Hepatocyte (in vitro differentiated cells): ENCODE results near the gene LIPT2. TPM values are rescaled to one million over a fixed set of nuclear protein-coding genes. Genes with fewer than 3 reads are reported as not detected.

Experiments used
- DNase-seq: peaks from one replicate; pipeline ENCODE4 v3.0.0-alpha.2; 2016; ENCODE audit warnings: low spot score
- H2AFZ ChIP-seq: fragments of 200-600 bp; sonication (generic); 2 replicates; pipeline ENCODE4 v1.6.0; 2016; ENCODE audit warnings: antibody characterized with exemption, mild to moderate bottlenecking
- H3K27ac ChIP-seq: fragments of 200-600 bp; sonication (generic); 2 replicates; pipeline ENCODE4 v1.5.1; 2016; ENCODE audit warnings: mild to moderate bottlenecking
- H3K27me3 ChIP-seq: fragments of 200-600 bp; sonication (generic); 2 replicates; pipeline ENCODE4 v1.6.1; 2016
- H3K36me3 ChIP-seq: fragments of 200-600 bp; sonication (generic); replicated peaks from 2 replicates; pipeline ENCODE4 v1.5.1; 2016; ENCODE audit warnings: low read depth; ENCODE audit not compliant: insufficient read depth
- H3K4me1 ChIP-seq: fragments of 200-600 bp; sonication (generic); 2 replicates; pipeline ENCODE4 v1.5.1; 2016; ENCODE audit warnings: mild to moderate bottlenecking, moderate library complexity; ENCODE audit not compliant: insufficient read depth
- H3K4me2 ChIP-seq: fragments of 200-600 bp; sonication (generic); 2 replicates; pipeline ENCODE4 v1.6.0; 2016
- H3K4me3 ChIP-seq: fragments of 200-600 bp; sonication (generic); 2 replicates; pipeline ENCODE4 v1.5.1; 2016; ENCODE audit warnings: mild to moderate bottlenecking
- H3K79me2 ChIP-seq: fragments of 200-600 bp; sonication (generic); 2 replicates; pipeline ENCODE4 v1.6.0; 2017; ENCODE audit warnings: mild to moderate bottlenecking
- H3K9me2 ChIP-seq: fragments of 200-600 bp; sonication (generic); replicated peaks from 2 replicates; pipeline ENCODE4 v1.6.0; 2017; ENCODE audit warnings: mild to moderate bottlenecking; ENCODE audit not compliant: insufficient read depth
- H3K9me3 ChIP-seq: fragments of 200-600 bp; sonication (generic); 2 replicates; pipeline ENCODE4 v1.5.1; 2016; ENCODE audit warnings: low read depth, mild to moderate bottlenecking
- H4K20me1 ChIP-seq: fragments of 200-600 bp; sonication (generic); 2 replicates; pipeline ENCODE4 v1.6.0; 2016; ENCODE audit warnings: mild to moderate bottlenecking; ENCODE audit not compliant: insufficient read depth, poor library complexity, severe bottlenecking
- EZH2 ChIP-seq: fragments of 200-600 bp; sonication (generic); IDR thresholded peaks from 2 replicates; pipeline ENCODE4 v1.6.1; 2016; ENCODE audit warnings: antibody characterized with exemption, mild to moderate bottlenecking, borderline replicate concordance
- EZH2phosphoT487 ChIP-seq: fragments of 200-600 bp; sonication (generic); IDR thresholded peaks from one replicate; pipeline ENCODE4 v1.6.1; 2018; ENCODE audit warnings: antibody characterized with exemption, mild to moderate bottlenecking, low read depth, moderate library complexity; ENCODE audit not compliant: unreplicated experiment, severe bottlenecking
- WGBS: methylation state at CpG from one replicate; pipeline ENCODE4 v1.1.6; 2016; ENCODE audit warnings: low lambda C conversion rate; ENCODE audit errors: missing lambda C conversion rate; 5-methylcytosine and 5-hydroxymethylcytosine counted together
- polyA plus RNA-seq: library from polyadenylated mRNA; unstranded; fragments of >200 nt; fragmentation: Nextera tagmentation; extraction: Ambion mirVana; gene quantifications from 2 replicates; pipeline ENCODE4 v1.2.1, GENCODE V29; 2016
- total RNA-seq: library from RNA; depleted of rRNA; stranded (reverse); fragments of >200 nt; gene quantifications from 2 replicates; pipeline ENCODE4 v1.2.3, GENCODE V29; 2014
- TF ChIP-seq, protein P1 (sequence below): fragments of 200-600 bp; sonication (generic); IDR thresholded peaks from 2 replicates; pipeline ENCODE4 v1.5.1; 2016; ENCODE audit warnings: antibody characterized with exemption, mild to moderate bottlenecking; ENCODE audit not compliant: poor library complexity

LIPT2 gene
- total and polyA plus RNA-seq, 2 experiments from 2014 or later: 9.2 to 14.3 TPM

GRCh38 chr11:74464746-74465145, 28.8 kb downstream of the LIPT2 start:
- TF ChIP-seq, protein P1, sequence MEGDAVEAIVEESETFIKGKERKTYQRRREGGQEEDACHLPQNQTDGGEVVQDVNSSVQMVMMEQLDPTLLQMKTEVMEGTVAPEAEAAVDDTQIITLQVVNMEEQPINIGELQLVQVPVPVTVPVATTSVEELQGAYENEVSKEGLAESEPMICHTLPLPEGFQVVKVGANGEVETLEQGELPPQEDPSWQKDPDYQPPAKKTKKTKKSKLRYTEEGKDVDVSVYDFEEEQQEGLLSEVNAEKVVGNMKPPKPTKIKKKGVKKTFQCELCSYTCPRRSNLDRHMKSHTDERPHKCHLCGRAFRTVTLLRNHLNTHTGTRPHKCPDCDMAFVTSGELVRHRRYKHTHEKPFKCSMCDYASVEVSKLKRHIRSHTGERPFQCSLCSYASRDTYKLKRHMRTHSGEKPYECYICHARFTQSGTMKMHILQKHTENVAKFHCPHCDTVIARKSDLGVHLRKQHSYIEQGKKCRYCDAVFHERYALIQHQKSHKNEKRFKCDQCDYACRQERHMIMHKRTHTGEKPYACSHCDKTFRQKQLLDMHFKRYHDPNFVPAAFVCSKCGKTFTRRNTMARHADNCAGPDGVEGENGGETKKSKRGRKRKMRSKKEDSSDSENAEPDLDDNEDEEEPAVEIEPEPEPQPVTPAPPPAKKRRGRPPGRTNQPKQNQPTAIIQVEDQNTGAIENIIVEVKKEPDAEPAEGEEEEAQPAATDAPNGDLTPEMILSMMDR: no peak
- TF ChIP-seq EZH2phosphoT487: no peak
- TF ChIP-seq EZH2: no peak
- Histone ChIP-seq H3K4me3 (no peak overlapping the region), H3K36me3 (no peaks in the 10 kb centered on the region), H3K4me1 (peaks cover 43% of the 10 kb centered on the region), H4K20me1 (no peaks in the 10 kb centered on the region), H3K9me2 (no peaks in the 10 kb centered on the region), H2AFZ (no peak overlapping the region), H3K4me2 (peak overlapping the region; percentile 95), H3K79me2 (peaks cover 26% of the 10 kb centered on the region), H3K27ac (peak overlapping the region; percentile 80), H3K27me3 (no peaks in the 10 kb centered on the region), H3K9me3 (no peaks in the 10 kb centered on the region)
- no peak for DNase-seq
- WGBS: 93% methylated on average over 1 of the region's 1 CpG

DNA sequence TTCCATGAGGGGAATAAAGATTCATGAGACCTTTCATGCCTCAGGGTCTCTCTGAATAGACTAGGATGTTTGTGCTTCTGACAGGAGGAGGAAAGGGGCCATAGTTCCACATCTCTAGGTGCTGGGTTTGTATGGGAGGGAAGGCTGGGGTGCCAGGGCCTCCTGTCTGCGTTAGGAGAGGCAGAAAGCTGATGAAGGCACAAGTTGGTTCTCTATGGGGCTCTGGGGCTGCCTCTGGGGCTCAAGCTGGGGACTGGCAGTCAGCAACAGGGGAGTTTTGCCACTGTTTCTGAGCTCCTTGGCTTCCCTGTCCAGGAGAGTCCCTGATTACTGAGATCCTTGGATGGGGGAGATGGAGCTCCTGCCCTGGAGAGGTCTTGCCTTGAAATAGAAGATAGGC, 30.3 kb downstream of the LIPT2 start:
- H3K79me2 ChIP-seq: peaks cover 26% of the 10 kb centered on the region
- H3K27ac ChIP-seq: peak overlapping the region; percentile 93
- H3K4me1 ChIP-seq: peaks cover 43% of the 10 kb centered on the region
- H4K20me1 ChIP-seq: no peaks in the 10 kb centered on the region
- no peak for DNase-seq
- TF ChIP-seq EZH2: no peak
- TF ChIP-seq, protein P1: no peak
- TF ChIP-seq EZH2phosphoT487: no peak
- no peak overlapping the region for H2AFZ ChIP-seq
- H3K36me3 ChIP-seq: no peaks in the 10 kb centered on the region
- WGBS: 80% methylated on average over 1 of the region's 1 CpG
- no peaks in the 10 kb centered on the region for H3K9me3 ChIP-seq
- H3K9me2 ChIP-seq: no peaks in the 10 kb centered on the region
- H3K4me2 ChIP-seq: no peak overlapping the region
- H3K27me3 ChIP-seq: no peaks in the 10 kb centered on the region
- H3K4me3 ChIP-seq: no peak overlapping the region

- peaks cover 38% of the 10 kb centered on the region for H3K4me1 ChIP-seq
- no peak overlapping the region for H3K4me3 ChIP-seq
- peaks cover 26% of the 10 kb centered on the region for H3K79me2 ChIP-seq
- peak overlapping the region; percentile 93 for H3K27ac ChIP-seq
- TF ChIP-seq EZH2 (no peak), EZH2phosphoT487 (no peak)
- TF ChIP-seq, protein P1: no peak
- H3K27me3 ChIP-seq: no peaks in the 10 kb centered on the region
- H2AFZ ChIP-seq: no peak overlapping the region
- H3K9me3 ChIP-seq: no peaks in the 10 kb centered on the region
- 92% methylated on average over 5 of the region's 5 CpGs for WGBS
- H3K36me3 ChIP-seq: no peaks in the 10 kb centered on the region
- no peaks in the 10 kb centered on the region for H3K9me2 ChIP-seq
- no peak for DNase-seq
- H4K20me1 ChIP-seq: no peaks in the 10 kb centered on the region
- peak overlapping the region; percentile 72 for H3K4me2 ChIP-seq
These were observed 30.9 kb downstream of the LIPT2 start for GRCh38 chr11:74462631-74463030.

DNA sequence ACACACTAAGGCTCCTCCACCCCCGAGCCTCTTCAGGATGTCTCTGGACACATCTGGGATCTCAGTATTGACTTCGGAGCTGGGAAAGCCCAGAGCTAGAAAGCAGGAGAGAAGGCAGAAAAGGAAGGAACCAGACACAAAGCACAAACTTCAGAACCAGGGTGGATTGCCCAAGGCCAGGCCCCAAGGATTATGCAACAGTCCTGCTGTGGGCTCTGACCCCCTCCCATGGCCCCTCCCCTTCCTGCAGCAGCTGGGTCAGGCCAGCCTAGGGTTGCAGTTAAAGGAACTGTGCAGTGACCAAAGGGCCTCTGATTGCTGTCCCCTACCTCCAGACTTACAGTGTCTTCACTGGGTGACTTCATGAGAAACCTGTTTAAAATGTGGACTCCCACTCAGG, 31.5 kb downstream of the LIPT2 start:
- H3K4me1 ChIP-seq: peaks cover 36% of the 10 kb centered on the region

More for the DNA sequence above, 31.5 kb downstream of the LIPT2 start:
- Histone ChIP-seq H3K79me2 (peaks cover 26% of the 10 kb centered on the region), H4K20me1 (no peaks in the 10 kb centered on the region), H3K27me3 (no peaks in the 10 kb centered on the region), H3K4me3 (no peak overlapping the region), H3K36me3 (no peaks in the 10 kb centered on the region), H2AFZ (peak overlapping the region; percentile 76), H3K9me2 (no peaks in the 10 kb centered on the region), H3K27ac (peak overlapping the region; percentile 93), H3K4me2 (peak overlapping the region; percentile 72), H3K9me3 (no peaks in the 10 kb centered on the region)
- DNase-seq: peak; percentile 72
- TF ChIP-seq EZH2 (no peak), EZH2phosphoT487 (no peak)
- TF ChIP-seq, protein P1: no peak
- WGBS: 51% methylated on average over 2 of the region's 2 CpGs
